Stimulated activated CD4-positive, alpha-beta T cell treated with anti-CD3 and anti-CD28 coated beads, Interleukin-2, amount 100 ng/mL, for 48 hours (primary cell): ENCODE data around the gene ALDOC.

ENCODE experiments used
- DNase-seq, 2 donors: peaks; one replicate each; pipeline ENCODE4 v3.0.0-alpha.2; 2020

ALDOC gene

DNA sequence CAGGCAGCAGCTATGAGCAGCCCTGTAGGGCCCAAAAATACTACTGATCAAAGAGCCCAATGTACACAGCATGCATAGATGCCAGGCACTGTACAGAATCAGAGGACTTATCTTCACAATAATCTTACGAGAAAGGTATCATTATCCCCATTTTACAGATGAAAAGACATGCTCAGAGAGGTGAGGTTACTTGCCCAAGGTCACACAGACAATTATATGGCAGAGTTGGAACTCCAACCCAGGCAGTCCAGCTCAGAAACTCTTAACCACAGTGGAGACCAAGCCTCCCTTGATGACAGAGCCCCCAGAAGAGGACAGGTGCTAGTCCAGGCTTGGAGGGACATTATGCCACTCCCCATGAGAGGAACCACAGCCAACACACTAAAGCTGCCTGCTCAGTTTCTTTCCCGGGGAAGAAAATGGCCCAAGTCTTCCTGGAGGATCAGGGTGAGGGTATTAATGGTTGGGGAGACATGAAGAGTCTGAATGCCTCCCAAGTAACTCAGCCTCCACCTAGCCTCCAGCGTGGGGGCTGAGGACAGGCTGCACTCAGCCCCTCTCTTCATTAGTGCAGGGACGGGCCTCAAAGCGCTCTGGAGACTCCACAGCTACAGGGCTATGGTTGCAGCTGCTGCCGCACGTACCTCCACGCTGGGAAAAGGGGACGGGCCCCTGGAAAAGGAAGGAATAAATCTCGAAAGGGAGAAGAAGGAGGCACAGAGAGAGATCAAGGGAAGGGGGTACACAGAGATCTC, 25.1 kb downstream of the ALDOC start:
- no peak for DNase-seq

DNA sequence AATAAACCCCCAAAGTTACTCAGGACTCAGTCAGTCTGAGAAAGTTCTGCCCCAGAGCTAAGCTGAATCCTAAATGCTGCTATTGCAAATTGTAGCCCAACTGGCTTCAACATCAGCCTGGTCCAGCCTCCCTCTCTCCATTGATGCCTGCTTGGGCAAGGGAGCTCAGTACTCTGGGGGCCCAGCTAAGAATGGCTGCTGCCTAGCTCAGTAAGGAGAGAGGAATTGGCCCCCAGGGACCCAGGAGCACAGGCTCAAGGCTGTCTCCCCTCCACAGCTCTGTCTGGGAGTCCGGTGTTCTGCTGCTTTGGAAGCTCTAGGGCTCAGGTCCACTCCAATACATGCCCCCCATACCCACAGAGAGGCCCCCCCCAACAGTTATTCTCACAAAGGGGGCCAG, 25.8 kb downstream of the ALDOC start:
- DNase-seq: no peak

DNA sequence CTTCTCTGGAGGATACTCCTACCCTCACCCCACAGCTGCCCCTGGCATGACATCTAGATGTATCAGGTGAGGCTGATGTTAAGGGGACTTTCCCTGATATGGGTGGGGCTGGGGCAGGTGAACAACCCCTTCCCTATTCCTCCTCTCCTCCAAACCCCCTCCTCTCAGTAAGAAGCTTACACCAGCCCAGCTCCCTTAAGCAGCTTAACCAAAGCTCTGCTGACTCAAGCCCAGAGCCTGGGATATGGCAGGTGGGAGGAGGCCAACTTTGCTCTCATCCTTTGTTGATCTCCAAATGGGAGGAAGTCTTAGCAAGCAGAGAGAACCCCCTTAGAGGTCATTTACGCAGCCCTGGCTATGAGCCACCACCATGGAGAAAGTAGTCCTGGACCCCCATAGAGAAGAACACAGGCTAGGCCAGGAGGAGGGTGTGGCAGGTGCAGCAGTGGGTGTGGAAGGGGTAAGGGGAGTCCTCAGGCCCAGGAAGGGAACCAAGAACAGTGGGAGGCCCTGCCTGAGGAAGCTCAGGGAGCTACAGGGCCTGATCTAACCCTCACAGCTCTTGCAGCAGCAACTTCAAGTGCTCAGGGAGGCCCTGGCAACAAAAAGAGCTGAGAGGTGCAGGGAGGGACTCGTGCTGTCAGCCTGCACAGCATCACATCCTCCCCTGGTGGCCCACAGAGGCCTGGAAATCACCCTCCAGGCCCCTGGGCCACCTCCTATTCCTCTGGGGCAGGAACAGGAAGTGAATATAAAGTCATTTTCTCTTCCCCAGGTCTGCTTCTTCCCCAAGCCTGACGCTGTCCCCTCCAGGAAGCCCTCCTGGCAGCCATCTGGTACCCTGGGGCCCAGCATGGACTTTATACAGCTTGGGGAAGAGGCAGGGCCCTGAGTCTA, 27.2 kb downstream of the ALDOC start:
- peak in 1 of 2 donors; percentile 32 for DNase-seq

DNA sequence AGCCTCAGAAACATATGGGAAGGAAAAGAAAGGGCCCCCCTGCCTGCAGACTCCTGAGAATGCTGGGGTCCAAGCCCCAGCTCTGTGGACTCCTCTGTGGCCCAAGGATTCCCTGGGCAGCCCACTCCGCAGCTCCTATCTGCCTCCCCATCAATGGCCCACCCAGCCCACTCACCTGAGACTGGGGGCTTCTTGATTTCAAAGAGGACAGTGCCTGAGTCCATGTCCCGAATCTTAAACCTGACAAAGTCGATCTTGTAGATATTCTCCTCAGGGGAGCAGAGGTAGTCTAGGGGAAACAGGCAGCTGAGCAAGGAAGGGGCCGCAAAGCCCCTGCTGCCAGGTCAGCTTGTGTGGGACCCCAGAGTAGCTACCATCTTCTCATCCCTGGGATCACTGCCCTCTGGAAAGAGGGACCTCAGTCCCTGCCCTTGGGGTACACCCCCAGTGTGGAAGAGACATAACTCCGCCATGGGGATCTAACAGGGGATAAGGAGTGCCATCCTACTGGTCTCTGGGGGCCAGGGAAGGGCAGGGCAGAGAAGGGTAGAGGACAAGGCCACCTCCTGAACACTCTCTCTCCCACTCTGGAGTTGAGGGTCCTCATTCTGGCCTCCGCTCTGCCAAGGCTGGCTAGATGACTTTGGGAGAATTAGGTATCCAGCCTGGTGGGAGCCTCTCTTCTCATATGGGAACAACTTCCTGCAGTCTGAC, 28.1 kb downstream of the ALDOC start:
- DNase-seq: no peak

DNA sequence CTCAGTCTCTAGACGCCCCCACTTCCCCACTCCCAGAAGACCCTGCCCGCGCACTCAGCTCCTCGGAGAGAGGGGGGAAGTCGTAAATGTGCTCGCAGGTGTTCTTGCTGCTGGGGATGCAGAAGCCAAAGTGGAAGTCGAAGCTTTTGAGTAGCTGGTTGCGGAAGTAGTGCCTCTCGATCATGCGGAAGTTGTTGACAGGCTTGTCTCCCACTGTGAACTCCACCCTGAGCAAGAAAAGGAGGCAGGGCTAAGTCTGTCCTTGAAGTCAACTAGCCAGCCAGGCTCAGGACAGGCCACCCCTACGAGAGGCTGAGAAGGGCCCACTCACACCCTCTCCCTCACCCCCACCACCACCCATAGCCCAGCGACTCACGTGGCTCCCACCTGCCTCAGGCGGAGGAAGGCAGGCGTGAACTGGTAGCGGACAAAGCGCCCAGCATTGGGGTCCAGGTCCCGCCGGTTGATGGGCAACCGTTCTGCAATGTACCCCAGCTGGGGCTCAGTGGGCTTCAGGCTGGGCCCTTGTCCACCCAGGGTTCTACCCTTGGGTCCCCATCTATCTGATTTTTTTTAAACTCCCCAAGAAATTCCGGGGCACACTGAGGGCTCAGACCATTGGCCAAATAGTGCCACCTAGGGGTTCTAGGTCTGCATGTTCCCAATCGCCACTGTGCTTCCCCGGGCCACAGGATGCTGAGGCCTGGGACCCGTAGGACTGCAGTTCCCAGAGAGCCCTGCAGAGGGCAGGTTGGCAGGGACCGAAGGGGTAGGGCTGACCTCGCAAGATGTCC, 28.9 kb downstream of the ALDOC start:
- peak; percentile 76 to 81 for DNase-seq

GRCh38 chr17:28547096-28547622, 29.5 kb downstream of the ALDOC start:
- DNase-seq: no peak

DNA sequence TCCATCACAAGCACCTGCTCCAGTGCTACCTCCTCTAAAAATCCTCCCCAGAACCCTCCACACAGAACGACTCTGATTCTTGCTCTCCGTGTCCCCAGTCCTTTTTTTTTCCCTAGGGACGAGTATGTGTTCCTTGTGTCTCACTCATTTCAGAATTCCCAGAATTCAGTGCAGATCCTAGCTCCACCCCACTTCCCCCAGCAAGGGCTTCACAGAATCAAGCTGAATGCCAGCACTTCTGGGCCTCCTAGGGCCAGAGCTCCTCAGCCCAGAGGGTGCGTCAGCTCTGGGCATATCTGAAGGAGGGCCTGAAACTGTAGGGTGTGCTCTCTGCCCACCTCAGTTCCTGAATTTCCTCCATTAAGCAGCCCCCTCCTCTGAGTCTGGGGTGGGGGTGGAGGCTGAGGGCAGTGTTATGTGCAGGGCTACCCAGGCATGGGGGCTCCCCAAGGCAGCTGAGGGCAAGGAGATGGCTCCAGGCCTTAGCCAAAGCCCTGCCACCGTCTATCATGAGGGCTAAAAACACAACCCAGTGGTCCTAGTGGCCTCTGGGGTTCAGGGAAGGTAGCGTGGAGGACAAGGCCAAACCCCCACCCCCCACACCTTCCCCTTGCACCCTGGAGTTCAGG, 30.8 kb downstream of the ALDOC start:
- no peak for DNase-seq

DNA sequence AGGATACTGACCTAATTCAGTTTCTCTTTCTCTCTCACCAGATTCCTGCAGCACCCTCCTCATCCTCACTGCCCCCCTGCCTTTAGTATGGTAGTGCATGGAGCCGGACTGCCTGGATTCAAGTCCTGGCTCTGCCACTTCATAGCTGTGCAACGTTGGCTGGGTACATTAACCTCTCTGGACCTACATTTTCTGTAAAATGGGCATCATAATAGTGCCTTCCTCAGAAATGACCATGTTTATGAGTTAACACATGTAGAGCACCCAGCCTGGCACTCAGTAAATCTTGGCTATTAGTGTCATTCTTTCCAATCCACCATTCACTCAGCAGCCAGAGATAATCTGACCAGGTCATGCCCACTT, 31.6 kb downstream of the ALDOC start:
- no peak for DNase-seq

GRCh38 chr17:28544402-28545140, 32.1 kb downstream of the ALDOC start:
- DNase-seq: no peak

GRCh38 chr17:28541439-28541838, 35.3 kb downstream of the ALDOC start:
- no peak for DNase-seq

DNA sequence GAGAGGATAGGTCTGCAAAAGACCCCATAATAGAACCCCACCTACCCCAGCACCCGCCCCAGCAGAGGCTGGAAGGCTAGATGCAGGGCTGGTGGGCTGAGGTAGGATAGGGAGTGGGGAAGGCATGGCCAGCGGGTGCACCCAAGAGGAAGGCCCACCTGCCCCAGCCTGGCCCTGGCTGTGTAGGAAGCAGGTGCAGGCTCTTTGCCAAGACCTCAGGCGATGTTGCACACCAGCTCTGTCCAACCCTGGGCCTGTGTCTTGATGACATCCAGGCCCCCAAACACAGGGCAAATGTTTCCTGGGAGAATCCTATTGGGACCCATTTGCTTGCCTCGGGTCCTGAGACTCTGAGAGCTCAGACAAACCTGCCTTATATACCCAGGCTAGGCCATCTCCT, 36.5 kb downstream of the ALDOC start:
- DNase-seq: no peak

DNA sequence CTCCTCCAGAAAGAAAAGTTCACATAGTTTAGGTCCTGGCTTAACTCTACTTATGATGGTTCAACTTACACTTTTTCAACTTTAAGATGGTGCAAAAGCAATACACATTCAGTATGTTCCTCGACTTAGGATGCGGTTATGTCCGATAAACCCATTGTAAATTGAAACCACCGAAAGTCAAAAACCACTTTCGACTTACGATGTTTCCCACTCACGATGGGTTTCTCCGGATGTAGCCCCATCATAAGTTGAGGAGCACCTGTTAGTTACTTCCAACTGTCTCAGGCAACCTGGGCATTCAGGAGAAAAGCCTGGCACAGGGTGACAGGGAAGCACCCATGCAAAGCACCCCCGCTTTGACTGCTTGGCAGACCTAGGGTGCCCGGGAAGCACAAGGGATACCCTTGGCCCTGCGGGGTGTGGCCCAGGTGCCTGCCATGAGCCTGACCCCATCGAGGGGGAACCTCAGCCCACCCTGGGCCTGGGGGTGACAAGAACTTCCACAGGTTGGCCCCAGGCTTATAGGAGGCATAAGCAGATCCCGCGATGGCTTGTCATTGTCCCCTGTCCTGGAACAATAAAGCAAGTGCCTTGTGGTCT, 38.3 kb downstream of the ALDOC start:
- no peak for DNase-seq

DNA sequence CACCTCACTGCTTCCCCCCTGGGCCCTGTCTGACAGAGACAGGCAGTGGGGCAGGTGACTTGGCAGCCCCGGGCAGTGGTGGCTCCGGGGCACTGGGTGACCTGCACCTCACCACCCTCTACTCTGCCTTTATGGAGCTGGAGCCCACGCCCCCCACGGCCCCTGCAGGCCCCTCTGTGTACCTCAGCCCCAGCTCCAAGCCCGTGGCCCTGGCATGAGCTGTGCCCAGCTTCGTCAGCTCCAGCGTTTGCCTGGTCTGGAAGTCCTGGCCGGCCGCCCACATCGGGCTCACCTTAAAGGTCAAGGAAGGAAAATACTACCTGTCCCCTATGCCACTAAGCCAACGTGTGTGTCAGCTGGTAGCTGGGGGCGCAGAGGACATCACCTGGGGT, 39.5 kb downstream of the ALDOC start:
- no peak for DNase-seq

DNA sequence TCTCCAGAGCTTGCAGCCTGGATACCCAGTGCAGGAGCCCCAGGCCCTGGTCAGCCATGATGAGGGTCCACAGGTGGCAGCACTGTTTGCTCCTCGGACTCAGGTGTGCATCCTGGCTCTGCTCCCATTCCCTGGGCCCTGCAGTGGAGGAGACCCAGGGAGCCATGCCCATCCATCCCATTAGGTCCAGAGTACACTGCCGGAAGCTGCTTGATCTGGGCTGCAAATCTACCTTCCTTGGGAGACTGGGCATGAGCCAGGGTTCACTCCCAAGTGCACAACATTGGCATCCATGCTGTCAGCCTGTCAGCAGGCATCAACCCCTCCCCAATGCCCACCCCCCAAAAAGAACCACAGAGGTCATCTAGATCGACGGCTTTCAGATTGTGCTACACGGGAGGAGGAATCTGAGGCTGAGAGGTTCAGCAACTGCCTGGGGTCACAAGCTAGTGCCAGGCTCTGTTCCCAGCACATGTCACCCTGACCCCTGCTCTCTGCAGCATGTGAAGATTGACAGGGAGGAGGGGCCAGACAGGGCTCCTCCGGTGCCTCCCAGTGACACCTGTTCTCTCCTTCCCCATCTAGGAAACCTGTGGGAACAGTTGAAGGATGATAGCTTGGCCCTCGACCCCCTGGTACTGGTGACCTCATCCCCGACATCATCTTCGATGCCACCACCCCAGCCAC, 40.0 kb downstream of the ALDOC start:
- DNase-seq: no peak

GRCh38 chr17:28534740-28535375, 41.8 kb downstream of the ALDOC start:
- no peak for DNase-seq

DNA sequence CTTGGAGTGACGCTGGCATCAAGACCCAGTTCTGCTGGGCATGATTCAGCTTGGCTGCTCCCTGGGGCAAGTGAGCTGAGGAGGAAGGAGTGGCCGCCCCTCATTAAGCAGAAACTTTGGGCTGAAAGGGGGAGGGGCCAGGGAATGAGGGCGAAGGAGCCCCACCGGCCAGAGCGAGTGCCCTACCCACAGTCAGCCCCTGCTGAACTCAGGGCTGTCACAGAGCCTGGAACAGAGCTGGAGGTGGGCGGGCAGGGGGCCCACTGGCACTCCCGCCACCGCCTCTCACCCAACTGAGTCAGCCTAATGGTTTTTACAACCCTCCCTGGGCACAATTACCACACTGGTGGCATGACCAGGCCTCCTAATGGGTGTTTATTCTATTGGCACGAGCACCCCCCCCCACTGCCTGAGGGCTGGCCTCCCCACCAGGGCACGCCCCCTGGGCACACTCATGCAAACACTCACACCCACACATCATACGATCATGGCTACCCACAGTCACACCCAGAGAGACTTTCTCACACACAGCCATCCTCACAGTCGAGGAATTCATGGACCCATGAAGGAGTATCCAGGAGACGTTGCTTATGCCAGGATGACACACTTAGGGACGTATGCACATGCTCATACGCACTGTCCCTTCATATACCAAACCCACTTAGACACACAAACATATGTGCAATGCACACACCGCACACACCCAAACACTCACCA, 43.4 kb downstream of the ALDOC start:
- DNase-seq: no peak

DNA sequence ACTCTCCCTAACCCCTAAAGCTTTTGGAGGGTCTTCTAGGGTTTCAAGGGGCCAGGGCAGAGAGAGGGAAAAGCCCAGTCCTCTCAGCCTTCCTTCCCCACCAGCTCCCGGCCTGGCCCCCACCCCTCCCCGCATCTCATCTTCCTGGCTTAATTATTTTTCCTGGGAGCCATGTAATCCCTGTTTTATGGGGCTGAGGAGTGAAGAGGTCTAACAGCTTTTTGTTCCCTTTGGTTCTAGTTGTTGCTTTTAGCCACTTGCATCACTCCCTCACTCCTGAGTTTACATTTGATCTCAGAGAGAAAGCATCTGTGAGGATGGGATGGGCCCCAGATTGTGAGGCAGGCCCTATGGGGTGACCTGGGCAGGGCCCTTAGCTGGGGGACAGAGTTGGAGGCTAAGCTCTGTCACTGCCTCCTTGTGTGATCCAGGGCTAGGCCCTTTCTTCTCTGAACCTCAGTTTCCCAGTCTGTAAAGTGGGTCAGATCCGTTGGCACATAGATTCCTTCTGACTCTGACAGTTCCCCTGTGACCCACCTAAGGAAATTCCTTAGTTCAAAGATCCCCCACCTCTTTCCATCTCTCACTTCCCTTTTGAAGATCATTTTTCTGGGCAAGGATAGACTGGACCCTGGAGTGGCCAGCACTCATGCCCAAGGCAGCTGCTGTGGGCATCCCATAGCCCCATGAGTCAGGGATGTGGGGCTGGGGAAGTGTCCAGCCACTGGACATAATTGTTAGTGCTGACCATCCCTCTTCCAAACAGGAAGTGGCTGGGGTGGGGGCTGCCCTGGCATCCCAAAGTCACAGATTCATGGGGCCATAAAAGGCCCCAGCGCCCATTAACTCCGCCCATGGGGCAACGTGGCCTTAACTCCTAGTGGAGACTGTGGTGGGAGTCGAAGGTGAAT, 44.4 kb downstream of the ALDOC start:
- DNase-seq: no peak

- DNase-seq: no peak
Measured at GRCh38 chr17:28530926-28531325, 45.8 kb downstream of the ALDOC start.
